Activated CD4-positive, CD25-positive, alpha-beta regulatory T cell treated with anti-CD3 and anti-CD28 coated beads, Interleukin-2, amount 50 U/mL, for 16 hours (primary cell): ENCODE data around the gene CEPT1.

Experiments used
- DNase-seq: peaks from one replicate; pipeline ENCODE4 v3.0.0-alpha.2; 2020; ENCODE audit warnings: low read depth, low spot score

CEPT1 gene

DNA sequence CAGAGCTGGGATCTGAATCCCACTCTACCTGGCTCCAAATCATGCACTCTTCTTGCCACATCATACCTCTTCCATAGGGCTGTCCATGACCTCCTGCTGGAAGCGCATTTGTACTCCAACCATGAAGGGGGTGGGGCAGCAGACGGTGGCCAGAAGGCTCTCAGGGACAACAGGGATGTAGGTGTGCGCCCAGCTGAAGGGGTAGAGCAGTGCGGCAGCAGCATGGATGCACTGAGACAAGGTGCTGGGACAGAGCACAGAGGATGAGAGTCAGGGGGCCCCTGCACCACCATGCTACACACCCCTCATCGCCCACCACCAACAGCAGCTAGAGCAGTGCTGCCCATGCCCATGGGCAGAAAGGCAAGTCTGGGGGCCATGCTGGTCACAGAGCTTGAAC, 52.1 kb downstream of the CEPT1 start:
- DNase-seq = no peak

DNA sequence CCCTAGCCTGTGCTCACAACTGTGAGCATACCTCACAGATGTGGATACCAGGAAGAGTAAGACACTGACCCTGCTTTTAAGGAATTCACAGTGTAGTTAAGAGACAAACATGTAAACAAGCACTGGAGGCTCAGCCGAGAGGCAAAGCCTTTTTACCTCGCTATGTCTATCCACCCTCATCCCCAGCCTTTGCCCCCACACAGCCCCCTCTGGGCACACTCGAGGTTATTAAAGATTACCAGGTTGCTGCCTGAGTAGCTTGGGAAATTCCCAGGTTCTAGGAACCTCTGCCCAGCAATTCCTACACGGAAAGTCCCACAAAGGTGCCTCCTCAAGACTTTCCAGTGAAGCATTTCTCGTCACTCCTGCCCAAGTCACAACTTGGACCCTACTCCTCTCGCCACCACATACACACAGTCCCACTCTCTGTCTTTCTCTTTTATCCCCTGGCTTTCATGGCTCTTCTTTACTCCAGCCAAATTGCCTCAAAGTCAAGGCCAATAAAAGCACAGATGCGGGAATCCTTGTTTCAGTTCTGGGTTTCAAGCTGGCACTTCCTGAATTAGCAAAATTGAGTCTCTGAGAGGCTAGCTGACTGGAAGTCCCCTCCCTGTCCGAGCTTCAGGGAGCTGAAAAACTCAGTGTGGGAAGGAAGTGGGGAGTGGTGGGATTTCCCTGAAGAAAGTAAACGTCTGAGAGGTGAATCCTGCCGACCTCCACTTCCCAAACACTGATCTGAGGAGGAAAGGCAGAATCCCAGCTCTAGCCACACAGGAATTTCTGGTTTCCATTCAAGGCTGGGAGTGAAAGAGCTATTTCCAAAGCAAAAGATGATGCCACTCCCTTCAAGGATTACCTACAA, 52.9 kb downstream of the CEPT1 start:
- DNase-seq = no peak

DNA sequence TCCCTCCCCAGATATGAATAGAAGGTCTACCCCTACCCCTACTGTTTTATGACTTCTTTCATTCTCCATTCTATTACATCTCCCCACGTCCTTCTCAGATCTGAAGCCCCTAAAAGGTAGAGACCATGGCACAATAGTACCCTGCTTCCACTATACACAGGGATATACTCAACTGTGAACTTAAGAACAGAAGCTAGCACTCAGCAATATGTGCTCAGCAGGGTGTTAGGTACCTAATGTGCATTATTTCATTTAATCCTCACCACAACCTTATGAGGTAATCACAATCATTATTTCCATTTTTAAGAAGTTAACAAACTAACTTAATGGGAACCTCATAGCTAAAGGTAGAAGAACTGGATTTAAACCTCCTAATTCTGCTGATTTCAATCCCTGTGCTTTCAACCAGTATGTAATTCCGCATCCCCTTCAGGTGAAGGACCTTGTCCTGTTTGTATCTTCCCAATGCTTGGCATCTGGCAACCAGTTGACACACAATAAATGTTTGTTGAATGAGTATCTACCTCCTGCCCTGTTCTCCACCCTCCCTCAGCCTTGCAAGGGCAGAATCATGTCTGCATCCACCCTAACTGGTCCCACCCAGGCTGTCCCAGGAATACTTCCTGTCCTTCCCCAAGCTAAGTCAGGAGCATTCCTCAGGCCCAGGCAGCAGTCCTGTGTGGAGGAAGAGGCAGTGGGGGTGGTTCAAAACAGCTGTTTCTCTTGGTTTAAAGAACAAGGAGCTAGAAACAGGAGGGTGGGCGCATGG, 53.9 kb downstream of the CEPT1 start:
- DNase-seq = no peak

DNA sequence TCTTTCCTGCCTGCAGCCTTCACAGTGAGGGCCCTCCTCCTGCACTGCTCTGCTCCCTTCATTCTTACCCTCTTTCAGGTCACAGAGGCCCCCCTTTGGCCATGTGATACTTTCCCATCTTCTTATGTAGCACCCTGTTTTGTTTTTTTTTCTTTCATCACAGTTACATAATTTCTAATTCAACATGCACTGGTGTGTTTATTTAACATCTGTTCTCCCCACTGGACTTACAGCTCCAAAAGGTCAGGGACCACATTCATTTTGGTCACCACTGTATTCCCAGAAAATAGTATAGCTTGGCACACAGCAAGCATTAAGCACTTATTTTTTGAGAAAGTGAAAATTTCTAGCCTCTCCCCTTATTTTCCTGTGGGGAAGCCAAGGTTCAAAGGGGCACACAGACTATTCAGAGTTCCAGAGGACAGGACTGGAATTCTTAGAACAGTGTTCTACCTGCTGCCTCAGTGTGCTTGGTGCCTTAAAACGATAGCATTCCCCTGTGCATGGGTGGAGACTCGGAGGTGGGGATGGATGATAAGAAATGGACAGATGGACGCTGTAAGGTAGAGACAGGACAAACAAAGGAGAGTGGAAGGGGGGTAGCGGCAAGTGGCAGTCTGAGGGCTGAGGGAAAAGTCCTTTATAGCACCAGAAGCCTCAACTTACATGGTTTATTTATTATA, 55.1 kb downstream of the CEPT1 start:
- no peak for DNase-seq

GRCh38 chr1:111196213-111196612, 56.2 kb downstream of the CEPT1 start:
- DNase-seq = no peak

DNA sequence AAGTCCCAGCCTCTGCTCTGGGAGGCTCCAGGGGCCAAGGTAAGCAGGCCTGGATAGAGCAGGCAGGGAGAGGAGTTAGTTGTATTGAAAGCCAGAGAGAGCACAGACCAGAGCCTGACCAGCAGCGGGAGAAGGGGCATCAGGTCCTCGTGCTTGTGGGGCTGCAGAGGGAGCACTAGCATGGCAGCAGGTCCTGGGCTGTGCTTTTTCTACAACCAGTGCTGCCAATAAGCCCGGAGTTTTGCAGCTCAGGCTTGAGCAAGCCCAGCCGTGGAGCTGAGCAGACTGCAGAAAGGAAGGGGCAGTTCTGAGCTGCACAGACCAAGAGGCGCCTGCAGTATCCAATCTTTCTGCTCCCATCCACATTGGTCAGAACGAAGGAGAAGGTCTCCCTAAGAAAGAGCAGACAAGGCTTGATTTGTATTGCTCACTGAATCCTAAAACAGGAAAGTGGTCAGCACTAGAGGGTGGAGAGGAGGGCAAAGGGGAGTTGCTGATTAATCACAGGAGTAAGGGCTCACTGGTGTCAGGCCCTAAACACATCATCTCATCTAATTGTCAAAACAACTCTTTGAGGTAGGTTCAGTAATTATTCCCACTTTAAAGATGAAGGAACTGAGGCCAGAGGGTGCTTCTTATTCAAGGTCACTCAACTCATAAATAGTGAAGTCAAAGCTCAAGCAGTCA, 57.7 kb downstream of the CEPT1 start:
- DNase-seq = peak; percentile 43

DNA sequence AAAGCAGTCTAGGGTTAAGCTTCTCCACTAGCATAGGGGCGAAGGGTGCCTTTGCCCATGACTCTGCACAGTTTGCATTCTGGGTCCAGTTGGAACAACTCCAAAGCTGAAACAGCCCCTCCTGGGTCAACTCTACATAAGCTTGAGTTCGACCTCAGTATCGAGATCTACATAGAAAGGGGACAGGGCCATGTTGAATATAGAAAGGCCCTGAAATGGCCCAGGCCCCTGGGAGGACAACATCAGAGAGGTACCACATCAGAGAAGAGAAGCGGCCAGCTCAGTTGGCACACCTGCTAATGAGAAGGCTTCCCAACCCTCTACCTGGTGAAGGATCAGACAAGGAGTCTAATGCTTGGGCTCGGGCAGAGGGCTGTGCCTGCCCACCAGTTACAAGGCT, 58.8 kb downstream of the CEPT1 start:
- DNase-seq = no peak

DNA sequence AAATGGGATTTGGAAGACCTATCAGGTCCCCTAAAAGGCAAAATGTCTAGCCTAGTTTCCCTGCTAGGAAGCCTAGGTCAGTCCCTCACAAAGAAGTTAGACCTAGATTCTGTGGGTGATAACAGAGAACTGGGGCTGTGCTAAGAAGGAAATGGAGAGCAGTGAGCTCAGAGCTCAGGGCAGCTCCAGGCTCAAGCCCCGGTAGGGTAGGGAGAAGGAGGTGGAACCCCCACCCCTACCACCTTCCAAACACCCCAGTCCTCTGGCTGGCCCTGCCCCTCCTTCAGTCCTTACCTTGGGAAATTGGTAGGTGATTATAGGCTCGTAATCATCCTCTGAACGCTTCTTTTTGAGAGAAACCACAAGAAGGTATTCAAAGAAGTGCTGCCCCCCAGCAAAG, 59.3 kb downstream of the CEPT1 start:
- DNase-seq = no peak

GRCh38 chr1:111199881-111200801, 60.1 kb downstream of the CEPT1 start, which contains the start of gene DENND2D:
Gene DENND2D (minus strand): TSS chr1:111200646. CDS start chr1:111200459, 187 bp downstream.
- DNase-seq = no peak

- no peak for DNase-seq
Measured at GRCh38 chr1:111200802-111201161, 60.8 kb downstream of the CEPT1 start.

GRCh38 chr1:111201275-111202090, 61.5 kb downstream of the CEPT1 start:
- no peak for DNase-seq

- DNase-seq = no peak
Measured at GRCh38 chr1:111202366-111202706, 62.3 kb downstream of the CEPT1 start.

DNA sequence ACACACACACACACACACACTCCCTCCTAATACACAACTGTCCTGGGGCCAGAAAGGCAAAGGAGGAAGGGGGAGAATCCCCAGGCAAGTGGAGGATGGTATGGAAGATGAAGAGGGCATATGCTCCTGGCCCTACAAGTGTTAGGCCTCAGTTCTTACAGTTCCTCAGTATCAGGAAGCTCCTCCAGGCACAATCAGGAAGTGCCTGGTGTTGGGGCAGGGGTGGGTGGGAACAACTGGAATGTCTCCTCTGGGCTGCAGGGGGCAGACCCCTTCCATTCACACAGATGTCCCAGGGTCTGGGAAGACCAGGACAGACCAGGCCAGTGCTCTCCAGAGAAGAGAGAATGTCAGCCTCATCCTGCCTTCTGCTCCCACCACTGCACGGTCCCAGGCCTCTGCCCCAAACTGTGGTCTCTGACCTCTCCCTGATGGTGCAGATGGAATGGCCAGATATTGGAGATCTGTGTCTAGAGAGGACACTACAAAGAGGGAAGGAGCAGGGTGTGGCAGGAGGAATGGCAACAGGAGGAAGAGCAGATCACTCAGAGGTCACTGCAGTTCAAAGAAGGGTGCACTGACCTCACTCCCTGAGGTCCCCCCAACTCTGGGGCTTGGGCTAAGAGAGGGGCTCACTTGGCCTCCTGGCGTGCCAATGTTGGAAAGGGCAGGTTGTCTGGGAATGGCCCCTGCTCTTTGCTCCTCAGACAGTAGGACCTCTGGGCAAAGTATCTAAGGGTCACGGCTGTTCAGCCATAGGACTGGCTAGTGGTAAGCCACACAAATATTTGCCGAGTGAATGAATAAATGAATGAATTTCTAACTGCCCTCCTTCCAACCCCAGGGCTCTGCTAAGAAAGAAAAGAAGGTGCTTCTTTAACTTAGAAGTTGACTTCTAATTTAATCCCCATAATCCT, 62.9 kb downstream of the CEPT1 start:
- DNase-seq = no peak

DNA sequence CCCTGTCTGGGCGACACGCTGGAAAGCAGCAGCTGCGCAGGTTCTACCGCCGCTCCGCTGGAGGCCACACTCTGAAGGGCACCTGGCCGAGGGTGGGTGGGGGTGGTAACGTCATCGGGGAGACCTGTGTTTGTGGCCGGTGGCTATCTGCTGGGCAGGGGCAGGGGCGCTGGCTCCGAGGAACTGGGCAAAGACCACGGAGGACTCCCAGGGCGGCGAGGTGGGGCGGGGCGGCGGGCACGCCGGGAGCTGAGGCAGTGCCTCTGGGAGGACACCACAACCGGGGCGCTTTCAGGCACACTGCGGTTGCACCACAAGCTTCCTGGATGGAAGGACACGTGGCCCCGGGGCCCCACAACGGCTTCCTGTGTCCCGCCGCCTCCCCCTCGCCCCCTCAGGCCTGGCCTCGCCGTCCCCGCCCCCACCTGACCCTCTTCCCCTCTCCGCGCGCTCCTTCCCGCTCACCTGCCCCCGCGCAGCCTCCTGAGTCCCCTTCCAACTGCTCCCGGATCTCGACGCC, 63.7 kb downstream of the CEPT1 start:
- DNase-seq = peak; percentile 60

GRCh38 chr1:111204201-111204982, 64.4 kb downstream of the CEPT1 start:
- peak; percentile 31 for DNase-seq

DNA sequence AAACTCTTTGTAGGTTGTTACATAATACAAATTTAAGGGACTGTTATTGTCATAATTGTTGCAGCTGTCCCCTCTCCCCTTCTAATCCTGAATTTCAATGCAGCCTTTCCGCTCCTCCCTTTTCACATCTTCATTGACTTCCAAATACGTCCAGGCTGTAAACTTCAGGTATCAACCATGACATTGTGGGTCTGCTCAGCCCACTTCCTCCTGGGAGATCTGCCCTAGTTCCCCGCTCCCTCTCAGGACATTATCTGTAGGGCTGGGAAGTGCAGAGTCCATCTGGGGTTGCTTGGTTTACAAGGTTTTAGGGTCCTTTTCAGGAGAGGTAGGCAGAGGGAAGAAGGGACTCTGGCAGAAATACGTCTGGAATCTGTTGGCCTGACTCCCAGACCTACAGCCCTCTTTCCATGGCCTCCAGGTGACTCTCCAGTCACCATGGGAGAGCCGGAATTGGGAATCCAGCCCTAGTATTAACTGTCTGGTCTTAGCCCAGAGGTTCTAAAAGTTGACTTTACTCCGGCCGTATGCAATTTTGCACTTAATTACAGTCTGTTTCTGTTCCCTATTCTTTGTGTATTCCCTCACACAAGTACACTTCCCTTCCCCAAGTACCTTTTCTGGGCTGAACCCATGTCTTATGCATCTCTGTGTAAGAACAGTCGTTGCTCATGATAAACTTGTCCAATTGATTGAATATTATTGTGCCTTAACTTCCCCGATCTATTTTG, 65.1 kb downstream of the CEPT1 start:
- DNase-seq = no peak

DNA sequence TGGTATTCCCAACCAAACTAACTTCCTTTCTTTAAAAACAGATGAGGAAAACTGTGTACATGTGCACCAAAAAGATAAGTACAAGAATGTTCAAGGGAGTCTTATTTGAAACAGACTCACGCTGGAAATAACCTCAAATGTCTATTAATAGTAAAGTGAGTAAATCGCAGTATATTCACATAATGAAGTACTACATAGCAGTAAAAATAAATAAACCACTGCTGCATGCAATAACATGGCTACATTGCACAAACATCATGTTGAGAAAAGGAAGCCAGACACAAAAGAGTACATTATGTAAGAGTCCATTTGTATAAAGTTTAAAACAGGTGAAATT, 65.7 kb downstream of the CEPT1 start:
- DNase-seq = no peak
